ENCODE measurements around the gene INO80B.

- TF ChIP-seq, protein P1, sequence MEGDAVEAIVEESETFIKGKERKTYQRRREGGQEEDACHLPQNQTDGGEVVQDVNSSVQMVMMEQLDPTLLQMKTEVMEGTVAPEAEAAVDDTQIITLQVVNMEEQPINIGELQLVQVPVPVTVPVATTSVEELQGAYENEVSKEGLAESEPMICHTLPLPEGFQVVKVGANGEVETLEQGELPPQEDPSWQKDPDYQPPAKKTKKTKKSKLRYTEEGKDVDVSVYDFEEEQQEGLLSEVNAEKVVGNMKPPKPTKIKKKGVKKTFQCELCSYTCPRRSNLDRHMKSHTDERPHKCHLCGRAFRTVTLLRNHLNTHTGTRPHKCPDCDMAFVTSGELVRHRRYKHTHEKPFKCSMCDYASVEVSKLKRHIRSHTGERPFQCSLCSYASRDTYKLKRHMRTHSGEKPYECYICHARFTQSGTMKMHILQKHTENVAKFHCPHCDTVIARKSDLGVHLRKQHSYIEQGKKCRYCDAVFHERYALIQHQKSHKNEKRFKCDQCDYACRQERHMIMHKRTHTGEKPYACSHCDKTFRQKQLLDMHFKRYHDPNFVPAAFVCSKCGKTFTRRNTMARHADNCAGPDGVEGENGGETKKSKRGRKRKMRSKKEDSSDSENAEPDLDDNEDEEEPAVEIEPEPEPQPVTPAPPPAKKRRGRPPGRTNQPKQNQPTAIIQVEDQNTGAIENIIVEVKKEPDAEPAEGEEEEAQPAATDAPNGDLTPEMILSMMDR (IDR thresholded peaks at IDR 0.05; ENCODE audit: low read depth, low read length, poor library complexity, severe bottlenecking) = no peak
- no peak for TF ChIP-seq EZH2phosphoT487 (IDR thresholded peaks at IDR 0.05; ENCODE audit: borderline replicate concordance, low read length)
Observed at GRCh38 chr2:74488643-74489481, 34.0 kb downstream of the INO80B start.
